Stomach (tissue), 9 donors: ENCODE data around the gene EFEMP1. TPM values are rescaled to one million over a fixed set of nuclear protein-coding genes. Genes with fewer than 3 reads are reported as not detected.
A peak's percentile ranks its signal among the peaks of the same experiment; 100 is the strongest.

ENCODE experiments used
- DNase-seq, 2 donors: peaks; one replicate each; pipeline versions ENCODE4 v3.0.0 to v3.0.0-alpha.2; 2013 to 2019
- H3K27ac ChIP-seq, 5 donors: fragments of 200-600 bp in 4 of 5; sonication (generic) in 4 of 5; one replicate each; pipeline ENCODE4 v1.5.1; 2013 to 2019; ENCODE audit warnings: mild to moderate bottlenecking in 1 of 5, moderate library complexity in 1 of 5
- H3K27me3 ChIP-seq, 3 donors: fragments of 200-600 bp; sonication (generic); one replicate each; pipeline ENCODE4 v1.5.1; 2017 to 2019; ENCODE audit warnings: mixed run types in 1 of 3
- H3K36me3 ChIP-seq, 4 donors: fragments of 200-600 bp; sonication (generic); 1 replicate in 3 of 4; 2 replicates in 1 of 4; pipeline ENCODE4 v1.5.1; 2016 to 2019
- H3K4me1 ChIP-seq, 4 donors: fragments of 200-600 bp; sonication (generic); one replicate each; pipeline ENCODE4 v1.5.1; 2016 to 2019
- H3K4me3 ChIP-seq, 4 donors: fragments of 200-600 bp; sonication (generic) in 3 of 4; one replicate each; pipeline ENCODE4 v1.5.1; 2016 to 2019; ENCODE audit warnings: mild to moderate bottlenecking in 1 of 4
- H3K9me3 ChIP-seq, 4 donors: fragments of 200-600 bp; sonication (generic); one replicate each; pipeline ENCODE4 v1.5.1; 2016 to 2019
- CTCF ChIP-seq, 7 experiments: fragments of 450-650 bp in 4 of 7; fragments of 200-600 bp in 3 of 7; sonication (generic) in 3 of 7; IDR thresholded peaks; one replicate each; pipeline ENCODE4 v1.5.1; 2016 to 2019; ENCODE audit warnings: antibody characterized with exemption in 7 of 7, control low read depth in 2 of 7, mild to moderate bottlenecking in 1 of 7
- EP300 ChIP-seq: sonication (generic); formaldehyde crosslinking; IDR thresholded peaks from one replicate; pipeline ENCODE4 v1.6.1; 2017; ENCODE audit warnings: antibody characterized with exemption
- POLR2A ChIP-seq, 4 donors: fragments of 450-650 bp; IDR thresholded peaks; one replicate each; pipeline ENCODE4 v1.6.1; 2016; ENCODE audit warnings: antibody characterized with exemption in 4 of 4, control low read depth in 2 of 4, mild to moderate bottlenecking in 1 of 4, moderate library complexity in 1 of 4
- POLR2AphosphoS5 ChIP-seq, 3 donors: sonication (generic); formaldehyde crosslinking; IDR thresholded peaks; one replicate each; pipeline ENCODE4 v1.6.1; 2016; ENCODE audit warnings: antibody characterized with exemption in 3 of 3
- WGBS, 5 donors: extraction: QIAGEN DNeasy Blood & Tissue Kit in 3 of 5; methylation state at CpG; one replicate each; pipeline versions ENCODE4 v1.1.5 to v1.1.7; 2013 to 2018; 5-methylcytosine and 5-hydroxymethylcytosine counted together
- intact Hi-C: fragments of 100-400 bp; cut with DNase I; formaldehyde crosslinking; loops from one replicate; pipeline ENCODE4 v1.15.1; 2023; ENCODE audit warnings: low total_unique reads
- polyA plus RNA-seq, 3 donors: library from polyadenylated mRNA; stranded (reverse); fragments of 200-250 nt; gene quantifications; one replicate each; pipeline ENCODE4 v1.2.3, GENCODE V29; 2013
- total RNA-seq, 5 donors: library from RNA; depleted of rRNA; stranded (reverse); fragments of >200 nt; gene quantifications; one replicate each; pipeline versions ENCODE4 v1.1.0 to v1.2.3, GENCODE V29; 2014 to 2016
- donor health status: healthy with polysubstance abuse.
- donor health status: Bipolar disorder and iron deficiency.
- donor health status: healthy.

EFEMP1 gene
- total and polyA plus RNA-seq, 8 donors = 18.4 to 131 (median 31.8) TPM

GRCh38 chr2:55869637-55870325 is 53.8 kb downstream of the EFEMP1 start:
- no peaks in the 10 kb centered on the region for H3K9me3 ChIP-seq
- H3K27me3 ChIP-seq = no peaks in the 10 kb centered on the region
- TF ChIP-seq POLR2A (IDR thresholded peaks at IDR 0.05) (no peak), CTCF (IDR thresholded peaks at IDR 0.05) (no peak), EP300 (no peak), POLR2AphosphoS5 (IDR thresholded peaks at IDR 0.05) (no peak)
- peak overlapping the region in 2 of 5 donors; percentile 35 to 44 for H3K27ac ChIP-seq
- intact Hi-C loops = no loop called here
- peaks cover 0 to 7% (median 0%) of the 10 kb centered on the region in 4 donors for H3K4me1 ChIP-seq
- no peak overlapping the region for H3K4me3 ChIP-seq
- WGBS, 5 donors = 84 to 95% (median 87%) methylated on average over 5 of the region's 5 CpGs
- no peak for DNase-seq
- peaks cover 0 to 4% (median 0%) of the 10 kb centered on the region in 4 donors for H3K36me3 ChIP-seq

- peak in 1 of 2 donors; percentile 32 for DNase-seq
- H3K9me3 ChIP-seq = no peaks in the 10 kb centered on the region
- no peaks in the 10 kb centered on the region for H3K27me3 ChIP-seq
- H3K27ac ChIP-seq = peak overlapping the region in 3 of 5 donors; percentile 9 to 30 (median 10)
- TF ChIP-seq CTCF (IDR thresholded peaks at IDR 0.05) (no peak), POLR2A (IDR thresholded peaks at IDR 0.05) (no peak), EP300 (no peak), POLR2AphosphoS5 (IDR thresholded peaks at IDR 0.05) (no peak)
- WGBS, 5 donors = 66 to 86% (median 76%) methylated on average over 2 of the region's 2 CpGs
- H3K36me3 ChIP-seq = no peaks in the 10 kb centered on the region
- no peak overlapping the region for H3K4me3 ChIP-seq
- intact Hi-C loops = no loop called here
- peaks cover 6 to 25% (median 17%) of the 10 kb centered on the region in 4 donors for H3K4me1 ChIP-seq
These were observed 58.3 kb downstream of the EFEMP1 start for GRCh38 chr2:55865096-55865835.

GRCh38 chr2:55864351-55865084 is 59.1 kb downstream of the EFEMP1 start:
- Histone ChIP-seq H3K9me3 (no peaks in the 10 kb centered on the region), H3K27me3 (no peaks in the 10 kb centered on the region), H3K36me3 (no peaks in the 10 kb centered on the region), H3K4me1 (peaks cover 6 to 25% (median 17%) of the 10 kb centered on the region in 4 donors), H3K4me3 (no peak overlapping the region), H3K27ac (peak overlapping the region in 1 of 5 donors; percentile 10)
- intact Hi-C loops = no loop called here
- no peak for TF ChIP-seq POLR2AphosphoS5 (IDR thresholded peaks at IDR 0.05)
- TF ChIP-seq CTCF (IDR thresholded peaks at IDR 0.05) = no peak
- TF ChIP-seq EP300 = no peak
- no peak for TF ChIP-seq POLR2A (IDR thresholded peaks at IDR 0.05)
- 75 to 91% (median 89%) methylated on average over 6 of the region's 6 CpGs for WGBS, 5 donors
- no peak for DNase-seq
